A673 (cell line): ENCODE data around the gene DEFB129. TPM values are rescaled to one million over a fixed set of nuclear protein-coding genes. Genes with fewer than 3 reads are reported as not detected.
"Not testable (repeated sequence)": the region's sequence is repeated elsewhere in the genome, so short reads cannot be mapped to it uniquely, and the experiment has no call there.

ENCODE experiments used
- BruUV-seq: library from RNA; stranded (reverse); fragments of 400-500 nt; replicated peaks from 2 replicates; lab custom pipeline; 2021; lab: Mats Ljungman, UMichigan
- CTCF ChIA-PET: fragments of 300-600 bp; sonication (Branson Sonifier 250); formaldehyde crosslinking; loops from one replicate; lab custom pipeline; 2022; ENCODE audit warnings: antibody characterized with exemption; lab: Charles Lee
- POLR2A ChIA-PET: fragments of 300-600 bp; sonication (Branson Sonifier 250); formaldehyde crosslinking; loops from one replicate; lab custom pipeline; 2022; ENCODE audit warnings: antibody characterized with exemption; ENCODE audit not compliant: low non-redundant PET; lab: Charles Lee
- DNase-seq: peaks from one replicate; pipeline ENCODE4 v3.0.0-alpha.2; 2015; ENCODE audit warnings: low spot score
- H3K27ac ChIP-seq: fragments of 200-600 bp; sonication (generic); 2 replicates; pipeline ENCODE4 v1.5.1; 2016; ENCODE audit warnings: mixed run types, low read depth, mild to moderate bottlenecking, mixed read lengths, antibody characterized with exemption, low read length; ENCODE audit not compliant: poor library complexity, severe bottlenecking
- H3K27me3 ChIP-seq: fragments of 200-600 bp; sonication (generic); replicated peaks from 2 replicates; pipeline ENCODE4 v1.6.1; 2017; ENCODE audit warnings: mixed run types, low read depth, mild to moderate bottlenecking, mixed read lengths, antibody characterized with exemption, low read length; ENCODE audit not compliant: insufficient read depth, poor library complexity
- H3K36me3 ChIP-seq: fragments of 200-600 bp; sonication (generic); 2 replicates; pipeline ENCODE4 v1.6.1; 2016; ENCODE audit warnings: mixed run types, mild to moderate bottlenecking, mixed read lengths, antibody characterized with exemption, low read length; ENCODE audit not compliant: insufficient read depth, poor library complexity, severe bottlenecking
- H3K4me1 ChIP-seq: fragments of 200-600 bp; sonication (generic); 2 replicates; pipeline ENCODE4 v1.6.1; 2017; ENCODE audit warnings: mixed run types, mild to moderate bottlenecking, mixed read lengths, antibody characterized with exemption, low read length; ENCODE audit not compliant: insufficient read depth, poor library complexity, severe bottlenecking
- H3K4me3 ChIP-seq: fragments of 200-600 bp; sonication (generic); 2 replicates; pipeline ENCODE4 v1.5.1; 2016; ENCODE audit warnings: low read depth, mixed run types, mild to moderate bottlenecking, mixed read lengths, low read length; ENCODE audit not compliant: poor library complexity, severe bottlenecking
- H3K9me3 ChIP-seq: fragments of 200-600 bp; sonication (generic); 2 replicates; pipeline ENCODE4 v1.6.1; 2016; ENCODE audit warnings: mixed run types, low read depth, mild to moderate bottlenecking, mixed read lengths, antibody characterized with exemption, low read length; ENCODE audit not compliant: poor library complexity, severe bottlenecking
- EZH2 ChIP-seq: fragments of 200-600 bp; sonication (generic); IDR thresholded peaks from 2 replicates; pipeline ENCODE4 v1.6.1; 2017; ENCODE audit warnings: borderline replicate concordance, low read depth, mild to moderate bottlenecking, mixed read lengths, antibody characterized with exemption, low read length; ENCODE audit not compliant: poor library complexity, severe bottlenecking
- intact Hi-C: fragments of 100-400 bp; cut with micrococcal nuclease; formaldehyde crosslinking; loops from one replicate; pipeline ENCODE4 v1.10.0; 2022; ENCODE audit not compliant: unreplicated experiment
- total RNA-seq: library from RNA; stranded (reverse); gene quantifications from 2 replicates; pipeline ENCODE4 v1.2.3, GENCODE V29; 2021
- TF ChIP-seq, protein P1 (sequence below): fragments of 300-800, 200-600 bp; sonication (generic); conservative IDR thresholded peaks from 2 replicates; pipeline ENCODE4 v1.5.1; 2017; ENCODE audit warnings: low read depth, mild to moderate bottlenecking, antibody characterized with exemption, low read length, moderate library complexity, mixed read lengths

The DEFB129 gene
- total RNA-seq, 1 experiment from 2014 or later = not detected

DNA sequence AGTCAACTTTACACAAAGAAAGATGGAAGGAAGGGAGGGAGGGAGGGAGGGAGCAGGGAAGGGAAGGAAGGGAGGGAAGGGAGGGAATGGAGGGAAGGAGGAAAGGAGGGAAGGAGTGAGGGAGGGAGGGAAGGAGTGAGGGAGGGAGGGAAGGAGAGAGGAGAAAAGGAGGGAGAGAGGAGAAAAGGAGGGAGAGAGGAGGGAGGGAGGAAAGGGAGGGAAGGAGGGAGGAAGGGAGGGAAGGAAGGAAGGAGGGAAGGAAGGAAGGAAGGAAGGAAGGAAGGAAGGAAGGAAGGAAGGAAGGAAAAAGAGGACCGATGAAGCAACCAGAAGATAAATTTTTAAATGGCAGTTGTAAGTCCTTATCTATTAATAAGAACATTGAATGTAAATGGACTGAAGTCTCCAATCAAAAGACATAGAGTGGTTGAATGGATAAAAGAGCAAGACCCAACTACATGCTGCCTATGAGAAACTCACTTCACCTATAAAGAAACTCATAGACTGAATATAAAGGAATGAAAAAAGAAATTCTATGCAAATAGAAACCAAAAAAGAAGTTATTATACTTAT lies 5.7 kb upstream of the DEFB129 start:
- no peak overlapping the region for H3K27ac ChIP-seq
- H3K36me3 ChIP-seq = no peaks in the 10 kb centered on the region
- TF ChIP-seq, protein P1, sequence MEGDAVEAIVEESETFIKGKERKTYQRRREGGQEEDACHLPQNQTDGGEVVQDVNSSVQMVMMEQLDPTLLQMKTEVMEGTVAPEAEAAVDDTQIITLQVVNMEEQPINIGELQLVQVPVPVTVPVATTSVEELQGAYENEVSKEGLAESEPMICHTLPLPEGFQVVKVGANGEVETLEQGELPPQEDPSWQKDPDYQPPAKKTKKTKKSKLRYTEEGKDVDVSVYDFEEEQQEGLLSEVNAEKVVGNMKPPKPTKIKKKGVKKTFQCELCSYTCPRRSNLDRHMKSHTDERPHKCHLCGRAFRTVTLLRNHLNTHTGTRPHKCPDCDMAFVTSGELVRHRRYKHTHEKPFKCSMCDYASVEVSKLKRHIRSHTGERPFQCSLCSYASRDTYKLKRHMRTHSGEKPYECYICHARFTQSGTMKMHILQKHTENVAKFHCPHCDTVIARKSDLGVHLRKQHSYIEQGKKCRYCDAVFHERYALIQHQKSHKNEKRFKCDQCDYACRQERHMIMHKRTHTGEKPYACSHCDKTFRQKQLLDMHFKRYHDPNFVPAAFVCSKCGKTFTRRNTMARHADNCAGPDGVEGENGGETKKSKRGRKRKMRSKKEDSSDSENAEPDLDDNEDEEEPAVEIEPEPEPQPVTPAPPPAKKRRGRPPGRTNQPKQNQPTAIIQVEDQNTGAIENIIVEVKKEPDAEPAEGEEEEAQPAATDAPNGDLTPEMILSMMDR = no peak
- TF ChIP-seq EZH2 = no peak
- POLR2A ChIA-PET = no interaction called here
- no peaks in the 10 kb centered on the region for H3K9me3 ChIP-seq
- no TSS peak for BruUV-seq
- intact Hi-C loops = no loop called here
- peaks cover 9% of the 10 kb centered on the region for H3K27me3 ChIP-seq
- no peaks in the 10 kb centered on the region for H3K4me1 ChIP-seq
- H3K4me3 ChIP-seq = no peak overlapping the region
- DNase-seq = no peak
- CTCF ChIA-PET = no interaction called here

DNA sequence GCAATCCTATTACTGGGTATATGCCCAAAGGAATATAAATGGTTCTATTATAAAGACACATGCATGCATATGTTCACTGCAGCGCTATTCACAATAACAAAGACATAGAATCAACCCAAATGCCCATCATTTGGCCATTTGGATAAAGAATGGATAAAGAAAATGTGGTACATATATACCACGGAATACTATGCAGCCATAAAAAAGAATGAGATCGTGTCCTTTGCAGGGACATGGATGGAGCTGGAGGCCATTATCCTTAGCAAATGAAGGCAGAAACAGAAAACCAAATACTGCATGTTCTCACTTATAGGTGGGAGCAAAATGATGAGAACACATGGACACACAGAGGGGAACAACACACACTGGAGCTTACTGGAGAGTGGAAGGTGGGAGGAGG lies 1.2 kb upstream of the DEFB129 start:
- H3K4me3 ChIP-seq, BruUV-seq, POLR2A ChIA-PET, DNase-seq, intact Hi-C loops, H3K9me3 ChIP-seq, CTCF ChIA-PET, H3K27ac ChIP-seq, H3K36me3 ChIP-seq, H3K27me3 ChIP-seq, H3K4me1 ChIP-seq: not testable (repeated sequence)

DNA sequence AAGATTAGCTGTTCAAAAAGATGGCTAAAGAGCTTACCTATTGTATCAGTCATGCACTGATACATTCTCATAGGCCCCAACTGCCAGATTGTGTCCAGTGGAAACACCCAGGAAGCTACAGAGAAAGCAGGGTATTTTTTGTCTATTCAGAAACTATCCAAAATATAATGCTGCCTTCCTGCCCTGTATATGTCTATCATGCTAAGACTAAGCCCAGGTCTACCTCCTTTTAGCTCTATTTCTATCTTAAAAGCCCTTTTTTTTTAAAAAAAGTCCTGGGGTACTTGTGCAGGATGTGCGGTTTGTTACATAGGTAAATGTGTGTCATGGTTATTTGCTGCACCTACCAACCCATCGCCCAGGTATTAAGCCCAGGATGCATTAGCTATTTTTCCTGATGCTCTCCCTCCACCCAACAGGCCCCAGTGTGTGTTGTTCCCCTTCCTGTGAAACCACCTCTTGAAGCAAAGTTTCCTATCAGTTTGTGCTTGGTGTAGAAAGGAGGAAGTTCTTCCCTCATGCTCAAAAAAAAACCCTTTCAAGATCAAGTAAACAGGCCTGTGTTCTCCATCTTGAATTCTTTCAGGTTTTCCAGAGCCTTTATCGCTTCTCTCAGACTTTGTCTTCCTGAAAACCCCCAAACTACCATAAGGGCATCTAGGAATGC lies 514 bp downstream of the DEFB129 start:
- no TSS peak for BruUV-seq
- intact Hi-C loops = no loop called here
- H3K4me3 ChIP-seq = no peak overlapping the region
- no peaks in the 10 kb centered on the region for H3K27me3 ChIP-seq
- no peak overlapping the region for H3K27ac ChIP-seq
- POLR2A ChIA-PET = no interaction called here
- no peak for DNase-seq
- H3K36me3 ChIP-seq = no peaks in the 10 kb centered on the region
- TF ChIP-seq, protein P1 = no peak
- no peak for TF ChIP-seq EZH2
- CTCF ChIA-PET = no interaction called here
- H3K4me1 ChIP-seq = no peaks in the 10 kb centered on the region
- no peaks in the 10 kb centered on the region for H3K9me3 ChIP-seq

DNA sequence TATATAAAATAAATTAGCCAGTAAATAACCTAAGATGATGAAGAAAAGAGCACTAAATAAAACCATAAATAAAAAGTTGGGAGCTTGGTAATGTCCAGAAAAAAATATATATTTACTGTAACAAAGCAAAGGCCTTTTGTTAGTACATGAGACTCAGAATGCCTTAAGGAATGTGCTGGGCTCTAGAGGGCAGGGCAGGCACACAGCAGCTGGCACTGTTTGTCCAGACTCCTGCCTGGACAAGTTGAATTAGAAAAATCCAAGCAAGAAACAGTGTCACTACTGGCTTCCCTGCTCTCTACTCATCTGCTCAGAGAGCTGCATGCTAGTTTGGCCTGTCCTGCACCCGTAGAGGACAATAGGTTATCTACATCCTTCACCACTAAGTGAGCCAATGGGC lies 8.8 kb downstream of the DEFB129 start:
- POLR2A ChIA-PET = no interaction called here
- CTCF ChIA-PET = no interaction called here
- no peak for DNase-seq
- Histone ChIP-seq H3K36me3 (no peaks in the 10 kb centered on the region), H3K27ac (no peak overlapping the region), H3K4me3 (no peak overlapping the region), H3K4me1 (peaks cover 10% of the 10 kb centered on the region), H3K9me3 (no peaks in the 10 kb centered on the region), H3K27me3 (no peaks in the 10 kb centered on the region)
- BruUV-seq = no TSS peak
- TF ChIP-seq, protein P1 = 0 out of 2 replicates have a peak, but pooled peaks have one; percentile 23
- no peak for TF ChIP-seq EZH2
- intact Hi-C loops = no loop called here
